Activated CD4-positive, alpha-beta T cell treated with anti-CD3 and anti-CD28 coated beads for 36 hours (primary cell): ENCODE measurements around the gene ARHGEF28. TPM values are rescaled to one million over a fixed set of nuclear protein-coding genes. Genes with fewer than 3 reads are reported as not detected.

Experiments
- ATAC-seq: fragments of 200-7000 bp; cut with Tn5 transposase; one replicate; pipeline ENCODE4 v1.10.0; 2021; ENCODE audit warnings: mild to moderate bottlenecking, moderate library complexity
- CTCF ChIA-PET: fragments of 350-600 bp; sonication (Branson Sonifier 250); formaldehyde crosslinking; loops from one replicate; lab custom pipeline; 2021; ENCODE audit warnings: antibody characterized with exemption; lab: Charles Lee
- POLR2A ChIA-PET: fragments of 350-600 bp; sonication (Branson Sonifier 250); formaldehyde crosslinking; loops from one replicate; lab custom pipeline; 2021; ENCODE audit warnings: antibody characterized with exemption, inconsistent platforms; lab: Charles Lee
- DNase-seq: peaks from one replicate; pipeline ENCODE4 v3.0.0-alpha.2; 2020
- H3K27ac Mint-ChIP-seq: one replicate; pipeline ENCODE4 v1.8.0; 2021; ENCODE audit warnings: mixed read lengths
- H3K27me3 Mint-ChIP-seq: one replicate; pipeline ENCODE4 v1.8.0; 2021; ENCODE audit warnings: mixed read lengths
- H3K36me3 Mint-ChIP-seq: one replicate; pipeline ENCODE4 v1.8.0; 2021; ENCODE audit warnings: low read depth, mixed read lengths
- H3K4me1 Mint-ChIP-seq: one replicate; pipeline ENCODE4 v1.8.0; 2021; ENCODE audit warnings: mixed read lengths
- H3K4me3 Mint-ChIP-seq: one replicate; pipeline ENCODE4 v1.8.0; 2021; ENCODE audit warnings: mild to moderate bottlenecking, moderate library complexity, mixed read lengths
- H3K9me3 Mint-ChIP-seq: one replicate; pipeline ENCODE4 v1.8.0; 2021; ENCODE audit warnings: low read depth, mixed read lengths
- intact Hi-C, 2 experiments: fragments of 100-400 bp; cut with DNase I in 1 of 2; cut with micrococcal nuclease in 1 of 2; formaldehyde crosslinking; loops; one replicate each; pipeline versions ENCODE4 v1.14.2 to v1.15.1; 2022 to 2024; cut with DNase I, micrococcal nuclease
- total RNA-seq, 2 experiments: library from RNA; stranded (reverse); gene quantifications; one replicate each; pipeline ENCODE4 v1.2.3, GENCODE V29; 2021

The ARHGEF28 gene
- total RNA-seq, 2 experiments from 2014 or later, result 0.02 to 0.18 TPM

- DNase-seq, result no peak
- ChIA-PET CTCF (no interaction called here), POLR2A (no interaction called here)
- Mint-ChIP-seq H3K27ac (no peak overlapping the region), H3K4me1 (no peaks in the 10 kb centered on the region), H3K9me3 (no peaks in the 10 kb centered on the region), H3K27me3 (peaks cover 23% of the 10 kb centered on the region), H3K4me3 (no peak overlapping the region), H3K36me3 (no peaks in the 10 kb centered on the region)
- ATAC-seq, result no peak
- intact Hi-C loops, result no loop called here
Observed at GRCh38 chr5:73865315-73865714, 239.3 kb downstream of the ARHGEF28 start.

GRCh38 chr5:73867345-73868335, 241.6 kb downstream of the ARHGEF28 start:
- no peaks in the 10 kb centered on the region for H3K36me3 Mint-ChIP-seq
- CTCF ChIA-PET, result no interaction called here
- no peak overlapping the region for H3K27ac Mint-ChIP-seq
- DNase-seq (no peak), ATAC-seq (no peak)
- peaks cover 14% of the 10 kb centered on the region for H3K27me3 Mint-ChIP-seq
- intact Hi-C loops, result no loop called here
- POLR2A ChIA-PET, result no interaction called here
- H3K4me3 Mint-ChIP-seq, result no peak overlapping the region
- H3K4me1 Mint-ChIP-seq, result no peaks in the 10 kb centered on the region
- H3K9me3 Mint-ChIP-seq, result no peaks in the 10 kb centered on the region

GRCh38 chr5:73883646-73884045, 257.6 kb downstream of the ARHGEF28 start:
- Mint-ChIP-seq H3K9me3 (no peaks in the 10 kb centered on the region), H3K4me3 (no peak overlapping the region), H3K27me3 (peaks cover 18% of the 10 kb centered on the region), H3K36me3 (no peaks in the 10 kb centered on the region), H3K27ac (no peak overlapping the region), H3K4me1 (no peaks in the 10 kb centered on the region)
- ChIA-PET CTCF (no interaction called here), POLR2A (no interaction called here)
- intact Hi-C loops, result no loop called here
- no peak for ATAC-seq
- no peak for DNase-seq

GRCh38 chr5:73887688-73888087, 261.7 kb downstream of the ARHGEF28 start:
- ATAC-seq (no peak), DNase-seq (no peak)
- Mint-ChIP-seq H3K27ac (no peak overlapping the region), H3K27me3 (peaks cover 28% of the 10 kb centered on the region), H3K4me1 (no peaks in the 10 kb centered on the region), H3K36me3 (no peaks in the 10 kb centered on the region), H3K4me3 (no peak overlapping the region), H3K9me3 (no peaks in the 10 kb centered on the region)
- POLR2A ChIA-PET, result no interaction called here
- CTCF ChIA-PET, result no interaction called here
- intact Hi-C loops, result no loop called here

GRCh38 chr5:73890569-73890968, 264.6 kb downstream of the ARHGEF28 start:
- H3K27ac Mint-ChIP-seq, result no peak overlapping the region
- H3K4me3 Mint-ChIP-seq, result no peak overlapping the region
- ATAC-seq (no peak), DNase-seq (no peak)
- POLR2A ChIA-PET, result no interaction called here
- peaks cover 33% of the 10 kb centered on the region for H3K27me3 Mint-ChIP-seq
- intact Hi-C loops, result no loop called here
- H3K4me1 Mint-ChIP-seq, result no peaks in the 10 kb centered on the region
- H3K36me3 Mint-ChIP-seq, result no peaks in the 10 kb centered on the region
- CTCF ChIA-PET, result no interaction called here
- no peaks in the 10 kb centered on the region for H3K9me3 Mint-ChIP-seq

GRCh38 chr5:73892218-73892617, 266.2 kb downstream of the ARHGEF28 start:
- Mint-ChIP-seq H3K27me3 (peaks cover 43% of the 10 kb centered on the region), H3K4me3 (no peak overlapping the region), H3K27ac (no peak overlapping the region), H3K36me3 (no peaks in the 10 kb centered on the region), H3K4me1 (no peaks in the 10 kb centered on the region), H3K9me3 (no peaks in the 10 kb centered on the region)
- CTCF ChIA-PET, result interaction anchor here (2.0 kb wide), 1 partner anchor 10 kb away, joined by 14 read pairs; no protein-coding TSS in a partner anchor
- DNase-seq (no peak), ATAC-seq (no peak)
- intact Hi-C loops, result no loop called here
- POLR2A ChIA-PET, result no interaction called here

- ATAC-seq, result no peak
- Mint-ChIP-seq H3K4me3 (no peak overlapping the region), H3K27me3 (peaks cover 42% of the 10 kb centered on the region), H3K9me3 (no peaks in the 10 kb centered on the region), H3K4me1 (no peaks in the 10 kb centered on the region), H3K36me3 (no peaks in the 10 kb centered on the region), H3K27ac (no peak overlapping the region)
- CTCF ChIA-PET, result interaction anchor here (0.7 to 2.0 kb wide), 2 partner anchors 10 to 55 kb away, joined by 3 to 14 read pairs; no protein-coding TSS in a partner anchor
- no peak for DNase-seq
- intact Hi-C loops, result no loop called here
- POLR2A ChIA-PET, result no interaction called here
Observed at GRCh38 chr5:73892806-73893205, 266.8 kb downstream of the ARHGEF28 start.

- intact Hi-C loops, result no loop called here
- H3K4me3 Mint-ChIP-seq, result no peak overlapping the region
- DNase-seq (no peak), ATAC-seq (no peak)
- no peaks in the 10 kb centered on the region for H3K36me3 Mint-ChIP-seq
- H3K27ac Mint-ChIP-seq, result no peak overlapping the region
- no peaks in the 10 kb centered on the region for H3K9me3 Mint-ChIP-seq
- peaks cover 2% of the 10 kb centered on the region for H3K4me1 Mint-ChIP-seq
- ChIA-PET CTCF (interaction anchor here (0.6 to 2.0 kb wide), 2 partner anchors 9 to 151 kb away, joined by 3 to 14 read pairs; no protein-coding TSS in a partner anchor), POLR2A (no interaction called here)
- peaks cover 39% of the 10 kb centered on the region for H3K27me3 Mint-ChIP-seq
Observed at GRCh38 chr5:73893813-73894212, 267.8 kb downstream of the ARHGEF28 start.

GRCh38 chr5:73894860-73895259, 268.9 kb downstream of the ARHGEF28 start:
- intact Hi-C loops, result loop anchor here (5.0 kb wide), 1 partner anchor 682 kb away; no protein-coding TSS in a partner anchor
- Mint-ChIP-seq H3K4me3 (no peak overlapping the region), H3K9me3 (no peaks in the 10 kb centered on the region), H3K27ac (no peak overlapping the region), H3K27me3 (peaks cover 41% of the 10 kb centered on the region), H3K36me3 (no peaks in the 10 kb centered on the region), H3K4me1 (peaks cover 7% of the 10 kb centered on the region)
- ChIA-PET CTCF (no interaction called here), POLR2A (no interaction called here)
- ATAC-seq (no peak), DNase-seq (no peak)

- peaks cover 38% of the 10 kb centered on the region for H3K27me3 Mint-ChIP-seq
- H3K9me3 Mint-ChIP-seq, result no peaks in the 10 kb centered on the region
- ATAC-seq (peak; percentile 47), DNase-seq (no peak)
- ChIA-PET CTCF (no interaction called here), POLR2A (no interaction called here)
- H3K27ac Mint-ChIP-seq, result no peak overlapping the region
- no peaks in the 10 kb centered on the region for H3K36me3 Mint-ChIP-seq
- H3K4me1 Mint-ChIP-seq, result peaks cover 7% of the 10 kb centered on the region
- intact Hi-C loops, result loop anchor here (5.0 kb wide), 1 partner anchor 682 kb away; no protein-coding TSS in a partner anchor
- no peak overlapping the region for H3K4me3 Mint-ChIP-seq
Observed at GRCh38 chr5:73895471-73895870, 269.5 kb downstream of the ARHGEF28 start.

- ATAC-seq (no peak), DNase-seq (no peak)
- intact Hi-C loops, result loop anchor here (5.0 kb wide), 1 partner anchor 681 kb away; no protein-coding TSS in a partner anchor
- H3K4me1 Mint-ChIP-seq, result peaks cover 7% of the 10 kb centered on the region
- POLR2A ChIA-PET, result no interaction called here
- no peak overlapping the region for H3K4me3 Mint-ChIP-seq
- no peak overlapping the region for H3K27ac Mint-ChIP-seq
- peaks cover 41% of the 10 kb centered on the region for H3K27me3 Mint-ChIP-seq
- no peaks in the 10 kb centered on the region for H3K36me3 Mint-ChIP-seq
- CTCF ChIA-PET, result no interaction called here
- no peaks in the 10 kb centered on the region for H3K9me3 Mint-ChIP-seq
Observed at GRCh38 chr5:73896097-73896496, 270.1 kb downstream of the ARHGEF28 start.

- H3K9me3 Mint-ChIP-seq, result no peaks in the 10 kb centered on the region
- H3K4me1 Mint-ChIP-seq, result peaks cover 7% of the 10 kb centered on the region
- intact Hi-C loops, result loop anchor here (5.0 kb wide), 1 partner anchor 681 kb away; no protein-coding TSS in a partner anchor
- H3K27ac Mint-ChIP-seq, result no peak overlapping the region
- CTCF ChIA-PET, result no interaction called here
- ATAC-seq (no peak), DNase-seq (no peak)
- peaks cover 42% of the 10 kb centered on the region for H3K27me3 Mint-ChIP-seq
- H3K36me3 Mint-ChIP-seq, result no peaks in the 10 kb centered on the region
- no peak overlapping the region for H3K4me3 Mint-ChIP-seq
- POLR2A ChIA-PET, result no interaction called here
Observed at GRCh38 chr5:73896668-73897067, 270.7 kb downstream of the ARHGEF28 start.
